AG09319 (cell line): ENCODE data around the gene NUAK2.

Experiments
- DNase-seq: peaks from one replicate; pipeline ENCODE4 v3.0.0-alpha.2; 2010; ENCODE audit warnings: low read depth; ENCODE audit errors: extremely low read depth
- CTCF ChIP-seq: IDR thresholded peaks from 2 replicates; pipeline ENCODE4 v1.5.1; 2011; ENCODE audit warnings: low read depth, mild to moderate bottlenecking, inconsistent platforms, low read length, moderate library complexity

Gene NUAK2

DNA sequence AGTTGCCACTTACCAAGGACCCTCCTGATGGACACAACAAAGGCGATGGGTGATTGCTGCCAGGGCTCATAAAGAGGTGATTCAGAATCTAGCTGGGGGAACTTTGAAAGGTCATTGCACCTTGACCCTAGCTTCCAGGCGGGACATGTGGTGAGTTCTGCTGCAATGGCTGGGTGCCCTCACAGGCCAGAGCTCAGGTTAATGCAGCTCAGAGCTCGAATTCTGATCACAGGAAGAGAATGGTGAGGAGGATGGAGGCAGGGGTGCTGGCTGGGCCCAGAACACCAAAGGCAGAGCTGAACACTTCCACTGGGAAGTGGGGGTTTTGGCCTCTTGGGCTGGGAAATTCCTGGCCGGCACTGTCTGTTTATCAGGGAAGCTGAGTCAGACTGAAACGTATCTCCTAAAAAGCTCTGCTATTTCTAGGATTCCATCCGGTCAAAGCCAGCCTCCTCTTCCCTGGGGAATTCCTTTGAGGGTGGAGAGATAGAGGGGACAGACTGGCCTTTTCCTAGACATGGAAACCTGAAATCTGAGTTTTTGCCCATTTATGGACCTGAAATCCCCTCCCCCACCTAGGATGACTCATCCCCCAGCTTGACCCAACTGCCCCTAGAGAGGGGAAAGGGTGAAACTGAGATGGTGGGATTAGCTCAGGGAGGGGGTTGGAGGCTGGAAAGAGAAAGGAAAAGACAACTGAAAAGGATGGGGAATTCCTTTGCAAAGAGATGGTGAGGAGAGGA, 27.2 kb downstream of the NUAK2 start:
- TF ChIP-seq CTCF, result no peak
- DNase-seq, result peak; percentile 79

DNA sequence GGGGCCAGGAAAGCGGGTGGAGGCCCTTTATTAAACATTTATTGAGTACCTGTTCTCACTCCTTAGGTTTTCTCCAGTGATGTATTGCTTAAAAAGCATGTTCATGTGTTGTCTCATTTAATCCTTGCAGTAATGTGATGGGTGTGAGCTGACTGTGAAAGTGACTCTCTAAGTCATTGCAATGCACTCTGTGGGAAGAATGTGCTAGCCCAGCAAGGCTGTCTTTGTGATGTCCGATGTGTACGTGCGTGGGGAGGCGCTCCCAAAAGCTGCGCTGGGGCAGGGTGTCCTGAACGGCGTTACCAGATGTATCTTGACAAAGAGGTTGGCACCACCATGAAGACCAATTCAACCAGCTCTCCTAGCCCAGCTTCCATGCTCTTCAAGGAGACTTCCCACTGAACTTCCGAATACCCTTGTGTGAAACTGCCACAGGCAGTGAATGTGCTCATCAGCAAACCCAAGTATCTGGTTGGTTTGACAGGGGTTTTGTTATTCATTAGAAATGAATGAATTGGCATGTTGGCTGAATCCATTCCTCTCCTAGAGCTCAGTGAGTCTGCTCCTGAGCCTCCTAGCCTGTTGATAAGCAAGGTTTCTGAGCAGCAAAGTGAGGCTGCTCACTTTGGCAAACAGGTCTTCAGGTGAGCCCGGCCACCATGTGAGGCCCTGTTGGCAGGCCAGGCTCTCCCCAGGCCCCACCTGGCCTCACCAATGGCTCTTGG, 28.0 kb downstream of the NUAK2 start:
- no peak for DNase-seq
- no peak for TF ChIP-seq CTCF

DNA sequence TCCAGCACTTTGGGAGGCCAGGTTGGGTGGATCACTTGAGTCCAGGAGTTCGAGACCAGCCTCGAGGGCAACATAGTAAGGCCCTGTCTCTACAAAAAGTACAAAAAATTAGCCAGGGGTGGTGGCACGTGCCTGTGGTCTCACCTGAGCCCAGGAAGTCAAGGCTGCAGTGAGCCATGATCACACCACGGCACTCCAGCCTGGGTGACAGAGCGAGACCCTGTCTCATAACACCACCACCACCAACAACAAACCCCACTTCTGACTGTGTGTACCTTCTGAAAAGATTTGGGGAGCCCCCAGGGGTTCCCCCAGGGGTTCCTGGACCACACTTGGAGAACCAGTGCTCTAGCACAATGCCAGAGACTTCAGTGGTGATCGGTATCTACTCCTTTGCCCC, 29.9 kb downstream of the NUAK2 start:
- TF ChIP-seq CTCF, result no peak

DNA sequence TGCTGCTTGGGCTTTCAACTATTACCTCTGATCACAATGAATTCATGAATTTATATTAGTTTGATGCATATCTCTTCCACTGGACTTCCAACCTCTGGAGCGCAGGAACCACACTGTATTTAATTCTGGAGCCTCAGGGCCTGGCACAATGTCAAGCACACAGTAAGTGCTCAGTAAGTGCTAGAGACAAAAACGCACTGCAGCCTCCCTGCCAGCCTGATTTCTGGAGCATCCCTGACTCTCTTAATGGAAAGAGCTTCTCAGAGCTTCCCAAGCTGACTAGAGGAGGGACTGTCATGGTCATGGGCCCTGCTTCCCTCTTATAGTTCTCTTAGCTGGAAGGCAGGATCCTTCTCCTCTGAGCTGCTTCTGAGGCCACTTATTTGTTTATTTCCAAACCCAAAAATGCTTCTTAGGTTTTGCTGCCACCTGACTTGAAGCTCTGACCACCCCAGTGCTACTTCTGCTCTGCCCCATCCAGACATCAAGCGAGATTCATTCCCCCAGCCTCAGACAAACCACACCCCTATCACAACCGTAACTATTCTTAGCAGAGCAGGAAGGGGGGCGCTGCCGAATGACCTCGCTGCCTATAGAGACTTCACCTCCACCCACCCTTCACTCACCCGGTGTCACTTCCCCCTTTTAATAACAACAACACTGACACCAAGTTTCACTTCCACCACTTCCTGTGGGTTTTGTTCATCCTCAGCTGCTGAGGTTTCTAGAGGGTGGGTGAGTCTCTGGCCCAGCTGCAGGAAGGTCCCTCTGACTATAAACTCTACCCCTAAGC, 33.6 kb downstream of the NUAK2 start:
- no peak for DNase-seq
- no peak for TF ChIP-seq CTCF

More for the DNA sequence above, 29.9 kb downstream of the NUAK2 start:
- DNase-seq, result no peak

- DNase-seq, result no peak
- no peak for TF ChIP-seq CTCF
Observed at GRCh38 chr1:205287076-205287475, 34.5 kb downstream of the NUAK2 start.

GRCh38 chr1:205286335-205286950, 35.1 kb downstream of the NUAK2 start:
- DNase-seq, result no peak
- TF ChIP-seq CTCF, result no peak
